Vagina (tissue), 2 donors: Measurements from ENCODE around the gene ASTN1. TPM values are rescaled to one million over a fixed set of nuclear protein-coding genes. Genes with fewer than 3 reads are reported as not detected.
A peak's percentile ranks its signal among the peaks of the same experiment; 100 is the strongest.

Source experiments
- DNase-seq, 2 donors: peaks; one replicate each; pipeline ENCODE4 v3.0.0-alpha.2; 2017; ENCODE audit errors: extremely low spot score in 2 of 2
- H3K27ac ChIP-seq: fragments of 200-600 bp; sonication (generic); one replicate; pipeline ENCODE4 v1.5.1; 2019
- H3K27me3 ChIP-seq: fragments of 200-600 bp; sonication (generic); one replicate; pipeline ENCODE4 v1.5.1; 2019
- H3K36me3 ChIP-seq, 2 donors: fragments of 200-600 bp; sonication (generic); one replicate each; pipeline ENCODE4 v1.5.1; 2017 to 2019
- H3K4me1 ChIP-seq: fragments of 200-600 bp; sonication (generic); one replicate; pipeline ENCODE4 v1.5.1; 2019
- H3K4me3 ChIP-seq, 2 donors: fragments of 200-600 bp; sonication (generic); 1 replicate in 1 of 2; 2 replicates in 1 of 2; pipeline ENCODE4 v1.5.1; 2016 to 2019
- H3K9me3 ChIP-seq: fragments of 200-600 bp; sonication (generic); one replicate; pipeline ENCODE4 v1.5.1; 2019
- POLR2A ChIP-seq, 2 donors: fragments of 450-650 bp; IDR thresholded peaks; one replicate each; pipeline ENCODE4 v1.6.1; 2017; ENCODE audit warnings: antibody characterized with exemption in 2 of 2, mild to moderate bottlenecking in 2 of 2, moderate library complexity in 2 of 2
- POLR2AphosphoS5 ChIP-seq, 2 donors: sonication (generic); formaldehyde crosslinking; IDR thresholded peaks; one replicate each; pipeline ENCODE4 v1.9.0; 2017; ENCODE audit warnings: antibody characterized with exemption in 2 of 2, mild to moderate bottlenecking in 2 of 2, low read depth in 1 of 2; ENCODE audit not compliant: insufficient read depth in 1 of 2
- intact Hi-C: fragments of 100-400 bp; cut with DNase I; formaldehyde crosslinking; loops from one replicate; pipeline ENCODE4 v1.15.1; 2023
- total RNA-seq: library from RNA; depleted of rRNA; stranded (reverse); fragments of >200 nt; gene quantifications from one replicate; pipeline ENCODE4 v1.2.3, GENCODE V29; 2016
- TF ChIP-seq, protein P1 (sequence below), 3 experiments: fragments of 450-650 bp in 2 of 3; fragments of 200-600 bp in 1 of 3; sonication (generic) in 1 of 3; IDR thresholded peaks; one replicate each; pipeline ENCODE4 v1.5.1; 2017 to 2019; ENCODE audit warnings: antibody characterized with exemption in 3 of 3, mild to moderate bottlenecking in 2 of 3, moderate library complexity in 2 of 3

Gene ASTN1
- total RNA-seq, 1 donor from 2014 or later = 4.2 TPM

- intact Hi-C loops = no loop called here
- Histone ChIP-seq H3K27ac (no peak overlapping the region), H3K4me3 (no peak overlapping the region), H3K4me1 (no peaks in the 10 kb centered on the region), H3K27me3 (no peaks in the 10 kb centered on the region), H3K36me3 (no peaks in the 10 kb centered on the region), H3K9me3 (no peaks in the 10 kb centered on the region)
- no peak for TF ChIP-seq POLR2AphosphoS5 (IDR thresholded peaks at IDR 0.05; ENCODE audit: insufficient read depth in 1 of 2, low read depth in 1 of 2)
- TF ChIP-seq, protein P1, sequence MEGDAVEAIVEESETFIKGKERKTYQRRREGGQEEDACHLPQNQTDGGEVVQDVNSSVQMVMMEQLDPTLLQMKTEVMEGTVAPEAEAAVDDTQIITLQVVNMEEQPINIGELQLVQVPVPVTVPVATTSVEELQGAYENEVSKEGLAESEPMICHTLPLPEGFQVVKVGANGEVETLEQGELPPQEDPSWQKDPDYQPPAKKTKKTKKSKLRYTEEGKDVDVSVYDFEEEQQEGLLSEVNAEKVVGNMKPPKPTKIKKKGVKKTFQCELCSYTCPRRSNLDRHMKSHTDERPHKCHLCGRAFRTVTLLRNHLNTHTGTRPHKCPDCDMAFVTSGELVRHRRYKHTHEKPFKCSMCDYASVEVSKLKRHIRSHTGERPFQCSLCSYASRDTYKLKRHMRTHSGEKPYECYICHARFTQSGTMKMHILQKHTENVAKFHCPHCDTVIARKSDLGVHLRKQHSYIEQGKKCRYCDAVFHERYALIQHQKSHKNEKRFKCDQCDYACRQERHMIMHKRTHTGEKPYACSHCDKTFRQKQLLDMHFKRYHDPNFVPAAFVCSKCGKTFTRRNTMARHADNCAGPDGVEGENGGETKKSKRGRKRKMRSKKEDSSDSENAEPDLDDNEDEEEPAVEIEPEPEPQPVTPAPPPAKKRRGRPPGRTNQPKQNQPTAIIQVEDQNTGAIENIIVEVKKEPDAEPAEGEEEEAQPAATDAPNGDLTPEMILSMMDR (IDR thresholded peaks at IDR 0.05) = no peak
- no peak for TF ChIP-seq POLR2A (IDR thresholded peaks at IDR 0.05)
- peak in 1 of 2 donors; percentile 90 for DNase-seq
Observed at GRCh38 chr1:177007437-177008161, 156.9 kb downstream of the ASTN1 start.

DNA sequence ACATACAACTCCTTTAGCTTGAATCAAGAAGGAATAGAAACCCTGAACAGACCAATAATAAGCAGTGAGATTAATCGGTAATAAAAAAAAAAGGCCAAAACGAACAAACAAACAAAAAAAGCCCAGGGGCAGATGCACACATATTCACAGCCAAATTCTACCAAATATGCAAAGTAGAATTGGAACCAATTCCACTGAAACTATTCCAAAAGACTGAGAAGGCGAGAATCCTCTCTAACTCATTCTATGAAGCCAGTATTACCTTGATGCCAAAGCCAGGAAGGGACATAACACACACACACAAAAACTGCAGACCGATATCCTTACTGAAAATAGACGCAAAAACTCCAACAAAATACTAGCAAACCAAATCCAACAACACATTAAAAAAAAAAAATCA is 161.6 kb downstream of the ASTN1 start:
- H3K27me3 ChIP-seq = no peaks in the 10 kb centered on the region
- H3K36me3 ChIP-seq = no peaks in the 10 kb centered on the region
- H3K4me1 ChIP-seq = no peaks in the 10 kb centered on the region
- no peak overlapping the region for H3K4me3 ChIP-seq
- TF ChIP-seq POLR2AphosphoS5 (IDR thresholded peaks at IDR 0.05; ENCODE audit: insufficient read depth in 1 of 2, low read depth in 1 of 2) (no peak), POLR2A (IDR thresholded peaks at IDR 0.05) (no peak)
- TF ChIP-seq, protein P1 (IDR thresholded peaks at IDR 0.05) = no peak
- DNase-seq = no peak
- intact Hi-C loops = no loop called here
- no peak overlapping the region for H3K27ac ChIP-seq
- no peaks in the 10 kb centered on the region for H3K9me3 ChIP-seq

- no peaks in the 10 kb centered on the region for H3K36me3 ChIP-seq
- intact Hi-C loops = no loop called here
Observed at GRCh38 chr1:177001556-177001955, 163.0 kb downstream of the ASTN1 start.

GRCh38 chr1:176998183-176998795 is 166.2 kb downstream of the ASTN1 start:
- Histone ChIP-seq H3K27ac (no peak overlapping the region), H3K4me3 (no peak overlapping the region), H3K36me3 (no peaks in the 10 kb centered on the region), H3K4me1 (no peaks in the 10 kb centered on the region), H3K27me3 (no peaks in the 10 kb centered on the region), H3K9me3 (no peaks in the 10 kb centered on the region)
- DNase-seq = no peak
- TF ChIP-seq, protein P1 (IDR thresholded peaks at IDR 0.05) = no peak
- no peak for TF ChIP-seq POLR2A (IDR thresholded peaks at IDR 0.05)
- no peak for TF ChIP-seq POLR2AphosphoS5 (IDR thresholded peaks at IDR 0.05; ENCODE audit: insufficient read depth in 1 of 2, low read depth in 1 of 2)
- intact Hi-C loops = no loop called here

More at GRCh38 chr1:177001556-177001955, 163.0 kb downstream of the ASTN1 start:
- Histone ChIP-seq H3K27ac (no peak overlapping the region), H3K4me1 (no peaks in the 10 kb centered on the region), H3K4me3 (no peak overlapping the region), H3K9me3 (no peaks in the 10 kb centered on the region), H3K27me3 (no peaks in the 10 kb centered on the region)
- DNase-seq = no peak
- TF ChIP-seq POLR2AphosphoS5 (IDR thresholded peaks at IDR 0.05; ENCODE audit: insufficient read depth in 1 of 2, low read depth in 1 of 2) (no peak), POLR2A (IDR thresholded peaks at IDR 0.05) (no peak)
- TF ChIP-seq, protein P1 (IDR thresholded peaks at IDR 0.05) = no peak
